ENCODE results near the gene LIPE.
"Not testable (repeated sequence)": the region's sequence is repeated elsewhere in the genome, so short reads cannot be mapped to it uniquely, and the experiment has no call there.

The LIPE gene

GRCh38 chr19:42459926-42460325 lies 32.7 kb upstream of the LIPE start:
- no peak overlapping the region for H3K27ac ChIP-seq
- TF ChIP-seq CTCF (IDR thresholded peaks at IDR 0.05) (no peak), ZFX (IDR thresholded peaks at IDR 0.05; ENCODE audit: borderline replicate concordance) (no peak)

- TF ChIP-seq ZFX (IDR thresholded peaks at IDR 0.05; ENCODE audit: borderline replicate concordance) (no peak), CTCF (IDR thresholded peaks at IDR 0.05) (no peak)
- no peak overlapping the region for H3K27ac ChIP-seq
These were observed 28.5 kb upstream of the LIPE start for GRCh38 chr19:42455621-42456081.

- H3K27ac ChIP-seq, result no peak overlapping the region
- no peak for TF ChIP-seq CTCF (IDR thresholded peaks at IDR 0.05)
These were observed 27.9 kb upstream of the LIPE start for GRCh38 chr19:42455086-42455485.

GRCh38 chr19:42452590-42452989 lies 25.4 kb upstream of the LIPE start:
- no peak overlapping the region for H3K27ac ChIP-seq
- TF ChIP-seq CTCF (IDR thresholded peaks at IDR 0.05) (no peak), ZFX (IDR thresholded peaks at IDR 0.05; ENCODE audit: borderline replicate concordance) (no peak)

- TF ChIP-seq ZFX (IDR thresholded peaks at IDR 0.05; ENCODE audit: borderline replicate concordance) (no peak), CTCF (IDR thresholded peaks at IDR 0.05) (peak; percentile 90)
- H3K27ac ChIP-seq, result no peak overlapping the region
These were observed 23.2 kb upstream of the LIPE start for GRCh38 chr19:42450314-42450934.

- H3K27ac ChIP-seq, result not testable (repeated sequence)
These were observed 21.1 kb upstream of the LIPE start for GRCh38 chr19:42448306-42448705.

- TF ChIP-seq ZFX (IDR thresholded peaks at IDR 0.05; ENCODE audit: borderline replicate concordance) (no peak), CTCF (IDR thresholded peaks at IDR 0.05) (no peak)
- H3K27ac ChIP-seq, result no peak overlapping the region
These were observed 18.8 kb upstream of the LIPE start for GRCh38 chr19:42445948-42446347.

- H3K27ac ChIP-seq, result peak overlapping the region; percentile 25; the same call in 1 of the 2 replicates
- no peak for TF ChIP-seq CTCF (IDR thresholded peaks at IDR 0.05)
- TF ChIP-seq ZFX (IDR thresholded peaks at IDR 0.05; ENCODE audit: borderline replicate concordance), result no peak
These were observed 16.8 kb upstream of the LIPE start for GRCh38 chr19:42443944-42444398.
